ENCODE measurements around the gene ATP6V1B1. TPM values are rescaled to one million over a fixed set of nuclear protein-coding genes. Genes with fewer than 3 reads are reported as not detected.
A peak's percentile ranks its signal among the peaks of the same experiment; 100 is the strongest.

The ATP6V1B1 gene
- total RNA-seq (2014; rRNA removed; shearing (Covaris generic)) = 0.81 TPM in 1 of 2 replicates, not detected in the other

DNA sequence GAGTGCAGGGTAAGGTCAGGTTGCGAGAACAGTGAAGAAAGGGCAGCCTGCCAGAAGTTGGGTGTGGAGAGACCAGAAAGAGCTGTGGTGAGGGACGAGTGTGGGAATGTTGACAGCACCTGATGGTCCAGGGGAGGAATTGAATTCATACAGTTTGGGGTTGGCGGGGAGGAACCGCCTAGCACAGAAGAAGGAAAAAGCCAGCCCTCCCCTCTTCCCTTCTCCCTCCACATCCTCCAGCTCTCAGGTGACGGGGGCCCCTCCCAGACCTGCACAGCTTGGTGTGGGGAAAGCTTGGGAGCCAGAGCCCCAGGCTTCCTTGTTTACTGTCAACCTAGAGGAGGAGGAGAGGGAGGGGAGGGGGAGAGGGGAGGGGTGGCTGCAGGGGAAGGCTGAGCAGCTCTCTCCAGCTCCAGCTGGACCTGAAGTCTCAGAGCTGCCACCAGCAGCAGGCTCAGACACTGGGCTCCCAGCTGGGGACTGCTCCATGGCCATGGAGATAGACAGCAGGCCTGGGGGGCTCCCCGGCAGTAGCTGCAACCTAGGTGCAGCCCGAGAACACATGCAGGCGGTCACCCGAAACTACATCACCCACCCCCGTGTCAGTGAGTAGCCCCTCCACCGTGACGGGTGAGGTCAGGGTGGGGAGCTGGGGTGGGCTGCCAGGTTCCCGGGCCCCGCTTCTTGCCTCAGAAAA is at the start of gene ATP6V1B1:
ATP6V1B1 (plus strand) TSS at position 433 of the 697 bp plus-strand sequence; CDS start at position 488, 55 bp downstream.
- no peak for DNase-seq (ENCODE audit: low read depth)

DNA sequence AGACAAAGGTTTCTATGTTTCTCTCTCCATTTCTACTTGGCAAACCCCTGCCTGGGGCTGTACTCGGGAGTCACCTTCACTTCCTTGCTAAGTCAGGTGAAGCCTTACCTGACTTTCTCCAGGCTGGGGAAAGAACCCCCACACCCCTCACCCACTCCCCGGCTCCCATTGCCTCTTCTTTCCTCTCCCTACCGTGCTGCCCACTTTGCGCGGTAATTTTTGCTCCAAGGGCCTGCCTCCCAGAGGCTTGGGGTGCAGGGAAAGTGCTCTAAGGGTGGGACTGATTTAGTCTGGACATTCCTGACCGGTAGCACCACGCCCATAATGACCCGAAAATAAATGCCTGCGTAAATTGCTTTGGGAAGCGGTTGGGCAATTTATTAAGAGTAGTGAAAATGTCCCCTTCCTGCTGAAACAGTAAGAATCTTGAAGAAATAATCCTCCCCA is 49.1 kb upstream of the ATP6V1B1 start:
- no peak for DNase-seq (ENCODE audit: low read depth)

DNA sequence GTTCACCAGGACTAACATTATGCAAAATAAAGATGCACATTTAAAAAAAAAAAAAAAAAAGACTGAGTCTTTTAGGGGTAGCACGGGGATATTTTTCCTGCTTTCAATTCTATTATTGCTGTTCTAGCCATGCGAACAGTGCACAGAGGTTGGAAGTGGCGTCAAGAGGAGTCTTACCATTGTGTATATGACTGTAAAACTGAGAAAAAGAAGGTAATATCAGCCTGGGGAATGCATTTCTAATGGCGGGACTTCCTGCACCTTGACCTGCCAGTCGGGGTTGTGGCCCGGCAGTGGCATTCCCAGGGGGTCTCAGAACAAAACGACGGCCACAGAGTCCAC is 48.5 kb upstream of the ATP6V1B1 start:
- DNase-seq (ENCODE audit: low read depth) = no peak

DNA sequence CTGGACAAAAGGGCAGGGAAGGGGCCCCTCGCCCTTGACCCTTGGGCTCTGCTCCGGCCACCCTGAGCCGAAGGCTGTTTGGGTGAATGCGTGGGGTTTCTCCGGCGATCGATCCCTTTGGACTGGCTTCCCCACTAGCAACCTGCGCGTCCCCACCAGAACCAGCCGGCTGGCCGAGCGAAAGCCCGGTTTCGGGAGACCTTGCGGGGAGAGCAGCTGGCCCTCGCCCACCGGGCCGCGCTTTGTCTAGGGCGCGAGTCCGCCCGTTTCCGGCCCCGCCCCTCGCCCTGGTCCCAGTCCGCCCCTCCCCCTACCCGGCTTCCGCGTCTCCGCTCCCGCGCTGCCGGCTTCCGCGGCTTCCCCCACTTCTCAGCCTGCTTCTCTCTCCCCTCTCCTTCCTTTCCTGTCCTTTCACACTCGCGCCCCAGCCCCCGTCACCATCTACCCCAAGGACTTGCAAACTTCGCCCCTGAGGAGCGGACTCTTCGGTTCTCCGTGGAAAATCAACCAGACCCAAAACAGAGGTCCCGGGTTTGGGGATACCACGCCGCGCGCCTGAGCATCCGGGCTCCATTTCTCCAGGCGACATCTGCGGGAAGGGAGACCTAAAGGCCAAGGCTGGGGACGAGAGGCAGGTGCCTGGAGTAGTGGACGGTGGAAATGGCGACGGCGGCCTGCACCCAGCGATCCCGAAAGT is 48.0 kb upstream of the ATP6V1B1 start:
- DNase-seq (ENCODE audit: low read depth) = peak; percentile 53

DNA sequence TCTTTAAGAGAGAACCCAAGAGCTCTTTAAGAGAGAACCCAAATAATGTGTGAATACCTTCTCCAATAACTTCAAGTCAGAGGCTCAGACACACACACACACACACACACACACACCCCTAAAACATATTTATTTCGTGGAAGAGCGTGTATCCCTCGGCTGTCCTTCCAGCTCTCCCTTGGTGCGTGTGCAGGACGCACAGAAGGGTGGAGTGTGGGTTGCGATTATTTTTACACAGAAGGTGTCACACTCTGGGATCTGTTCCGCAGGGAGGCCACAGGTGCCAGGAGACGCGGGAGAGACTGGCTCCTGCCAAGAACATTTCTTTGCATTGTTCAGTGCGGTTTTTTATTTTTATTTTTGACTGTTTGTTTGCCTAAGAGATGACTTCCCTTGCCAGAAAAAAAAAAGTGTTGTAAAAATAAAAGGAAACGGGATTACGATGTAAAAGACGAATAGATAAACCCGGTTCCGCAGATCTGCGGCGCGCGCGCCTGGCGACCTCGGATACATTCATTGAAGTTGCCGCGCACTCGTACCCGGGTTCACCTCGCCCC is 47.3 kb upstream of the ATP6V1B1 start:
- no peak for DNase-seq (ENCODE audit: low read depth)

DNA sequence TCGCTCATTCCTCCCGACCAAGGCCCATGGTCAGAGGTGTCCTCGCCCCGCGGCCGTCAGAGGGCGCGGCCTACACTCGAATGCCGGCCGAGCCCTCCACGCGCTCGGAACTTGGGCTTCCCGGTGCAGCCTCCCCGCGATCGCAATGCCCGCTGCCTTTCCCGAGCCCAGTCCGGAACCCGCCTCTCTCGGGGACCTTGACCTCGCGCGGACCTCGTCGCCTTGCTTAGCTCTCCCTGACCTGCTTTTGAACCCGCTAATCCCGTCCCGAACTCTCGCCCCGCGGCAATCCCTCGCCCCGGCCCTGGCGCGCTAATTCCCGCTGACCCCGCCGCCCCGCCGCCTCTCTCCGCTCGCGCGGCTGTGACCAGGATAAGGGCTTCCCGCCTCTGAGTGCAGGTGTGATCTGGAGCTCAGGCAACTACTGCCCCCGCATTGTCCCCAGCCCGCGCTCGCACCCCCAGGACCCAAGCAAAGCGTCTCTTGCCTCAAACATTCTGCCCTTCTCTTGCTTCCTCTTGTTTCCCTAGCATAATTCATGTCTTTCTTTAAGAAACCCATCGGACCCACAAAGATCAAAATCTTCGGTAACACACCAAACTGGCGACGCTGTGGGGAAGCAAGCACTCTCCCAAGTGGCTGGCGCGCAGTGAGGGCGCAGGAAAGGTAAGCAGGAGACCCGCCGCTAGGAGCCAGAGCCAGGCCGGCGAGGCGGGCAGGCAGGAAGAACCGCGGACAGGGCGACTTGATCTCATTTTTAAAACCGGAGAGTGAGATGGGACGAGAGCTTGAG is 46.6 kb upstream of the ATP6V1B1 start:
- DNase-seq (ENCODE audit: low read depth) = no peak

DNA sequence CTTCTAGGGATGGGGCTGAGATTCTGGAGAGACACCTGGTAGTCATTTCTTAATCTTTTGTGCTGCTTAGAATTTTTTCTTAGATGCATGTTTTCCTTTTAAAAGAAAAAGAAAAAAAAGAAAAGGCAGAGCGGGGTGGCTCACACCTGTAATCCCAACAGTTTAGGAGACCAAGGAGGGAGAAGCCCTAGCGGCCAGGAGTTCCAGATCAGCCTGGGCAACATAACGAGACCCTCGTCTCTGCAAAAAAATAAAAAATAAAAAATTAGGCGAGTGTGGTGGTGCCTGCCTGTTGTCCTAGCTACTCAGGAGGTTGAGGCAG is 46.0 kb upstream of the ATP6V1B1 start:
- no peak for DNase-seq (ENCODE audit: low read depth)

DNA sequence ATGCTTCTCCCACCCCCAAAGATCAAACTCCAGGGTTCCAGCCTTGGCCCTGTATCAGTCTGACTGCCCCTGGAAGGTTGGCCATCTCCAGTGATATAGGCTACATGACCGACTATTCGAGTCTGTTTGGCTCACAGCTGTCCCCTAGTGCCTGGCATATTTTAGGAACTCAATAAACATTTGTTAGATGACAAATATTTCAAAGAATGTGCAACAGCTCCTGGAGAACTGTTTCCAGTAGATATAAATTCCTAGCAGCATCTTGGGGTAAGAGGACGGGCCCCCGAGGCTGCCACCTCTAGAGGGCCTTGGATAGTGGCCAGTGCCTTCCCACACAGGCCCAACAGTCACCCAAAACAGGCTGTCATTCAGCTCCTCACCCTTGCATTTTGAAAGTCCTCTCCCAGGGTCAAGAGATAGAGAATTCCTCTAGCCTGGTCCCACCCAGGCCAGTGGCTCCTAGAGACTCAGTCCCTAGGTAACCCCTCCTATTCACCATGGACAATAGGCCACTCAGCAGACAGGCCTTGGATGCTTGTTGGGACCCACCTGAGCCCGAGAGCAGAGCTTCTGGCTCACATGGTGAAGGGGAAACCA is 45.1 kb upstream of the ATP6V1B1 start:
- DNase-seq (ENCODE audit: low read depth) = peak; percentile 63

DNA sequence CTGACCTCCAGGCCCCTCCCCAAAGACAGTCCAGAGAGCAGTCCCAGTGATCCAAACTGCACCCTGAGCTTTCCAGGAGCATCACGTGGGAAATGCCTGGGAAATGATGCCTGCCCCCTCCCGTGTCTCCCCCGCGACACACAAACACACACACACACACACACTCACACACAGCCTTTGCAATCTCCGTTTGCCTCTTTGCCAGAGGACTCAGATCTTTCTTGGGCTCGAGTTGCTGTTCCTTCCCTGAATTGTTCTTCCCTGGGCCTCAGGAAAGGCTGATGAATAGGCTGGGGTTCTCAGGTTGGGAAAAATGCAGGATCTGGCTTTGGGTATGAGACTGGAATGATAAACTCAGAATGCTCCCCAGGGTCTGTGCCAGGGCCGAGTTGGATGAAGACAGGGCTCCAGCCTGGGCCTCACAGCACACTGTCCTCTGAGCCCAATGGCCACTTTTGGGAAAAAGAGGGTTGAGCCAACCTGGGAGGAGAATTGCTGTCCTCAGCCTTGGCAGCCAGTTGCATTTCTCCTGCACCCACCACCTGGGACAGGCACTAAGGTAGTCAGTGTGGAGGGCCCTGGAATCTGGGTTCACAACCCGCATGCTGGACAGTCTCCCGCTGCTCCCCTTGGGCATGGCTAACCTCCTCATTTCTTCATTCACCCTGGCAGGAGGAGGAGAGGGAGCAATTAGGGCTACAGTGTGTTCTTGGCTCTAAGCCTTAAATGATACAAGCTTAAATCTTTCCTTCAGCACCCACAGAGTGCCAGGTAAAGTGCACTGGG is 43.9 kb upstream of the ATP6V1B1 start:
- DNase-seq (ENCODE audit: low read depth) = no peak

DNA sequence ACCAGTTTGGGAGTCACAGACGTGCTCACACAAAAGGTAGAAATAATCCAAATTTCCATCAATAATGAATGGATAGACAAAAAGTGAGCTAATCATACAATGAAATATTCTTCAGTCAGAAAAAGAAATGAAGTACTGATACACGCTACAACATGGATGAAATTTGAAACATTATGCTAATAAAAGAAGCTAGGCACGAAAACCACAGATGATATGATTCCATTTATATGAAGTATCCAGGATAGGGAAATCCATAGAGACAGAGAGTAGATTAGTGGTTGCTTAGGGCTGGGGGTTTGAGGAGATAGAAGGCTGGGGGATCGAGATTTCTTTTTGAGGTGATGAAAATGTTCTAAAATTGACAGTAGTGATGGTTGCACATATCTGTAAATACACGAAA is 43.0 kb upstream of the ATP6V1B1 start:
- DNase-seq (ENCODE audit: low read depth) = no peak

DNA sequence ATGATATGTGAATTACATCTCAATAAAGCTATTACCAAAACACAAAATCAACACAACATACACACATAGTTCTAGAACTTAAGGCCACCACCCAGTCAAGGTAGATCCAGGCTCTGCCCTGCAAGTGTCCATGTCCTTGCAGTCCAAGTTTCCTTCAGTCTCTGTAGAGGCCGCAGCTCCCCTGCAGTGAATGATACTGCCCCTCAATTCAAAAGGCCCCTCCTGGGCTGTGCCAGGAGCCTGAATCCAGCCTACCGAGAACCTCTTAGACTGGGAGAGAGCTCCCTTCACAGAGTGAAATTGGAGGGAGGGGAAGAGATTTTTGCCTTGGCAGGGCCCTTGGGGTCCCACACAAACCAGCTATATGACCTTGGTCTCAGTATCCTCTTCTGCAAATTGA is 42.5 kb upstream of the ATP6V1B1 start:
- no peak for DNase-seq (ENCODE audit: low read depth)

DNA sequence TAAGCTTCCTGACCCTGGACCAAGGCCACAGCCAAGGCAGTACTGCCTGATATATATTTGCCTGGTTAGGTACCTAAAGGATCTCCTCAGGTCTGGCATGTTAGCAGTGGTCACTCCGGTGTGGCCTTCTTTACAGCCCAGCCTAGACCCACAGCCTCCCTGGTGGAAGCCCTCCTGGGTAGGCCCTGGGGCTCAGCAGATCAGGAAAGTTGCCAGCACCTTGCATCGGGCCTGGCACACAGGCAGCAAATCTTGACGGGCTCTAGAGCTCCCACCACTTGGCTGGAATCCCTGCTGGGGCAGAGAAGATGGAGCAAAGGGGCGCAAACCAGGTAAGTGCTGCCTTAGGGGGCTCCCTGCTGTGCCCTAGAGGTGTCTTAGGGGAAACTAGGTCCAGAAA is 40.9 kb upstream of the ATP6V1B1 start:
- no peak for DNase-seq (ENCODE audit: low read depth)

DNA sequence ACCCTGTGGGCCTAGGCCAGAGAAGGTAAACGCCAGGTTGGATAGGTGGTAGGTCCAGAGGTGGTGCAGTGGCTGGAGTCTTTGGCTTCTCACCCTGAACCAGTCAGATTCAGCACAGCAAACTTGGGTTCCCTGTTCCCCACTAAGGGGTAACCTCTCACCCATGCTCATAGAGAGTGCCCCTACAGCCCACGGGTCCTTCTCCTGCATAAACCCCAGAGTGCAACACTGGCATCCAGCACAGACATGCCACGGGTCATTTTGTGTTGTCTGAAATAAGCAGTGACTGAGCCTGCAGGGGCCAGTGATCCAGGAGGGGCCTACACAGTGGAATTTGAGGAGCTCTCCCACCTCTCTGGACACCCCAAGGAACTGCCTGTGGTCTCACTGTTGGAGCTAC is 40.5 kb upstream of the ATP6V1B1 start:
- DNase-seq (ENCODE audit: low read depth) = no peak

DNA sequence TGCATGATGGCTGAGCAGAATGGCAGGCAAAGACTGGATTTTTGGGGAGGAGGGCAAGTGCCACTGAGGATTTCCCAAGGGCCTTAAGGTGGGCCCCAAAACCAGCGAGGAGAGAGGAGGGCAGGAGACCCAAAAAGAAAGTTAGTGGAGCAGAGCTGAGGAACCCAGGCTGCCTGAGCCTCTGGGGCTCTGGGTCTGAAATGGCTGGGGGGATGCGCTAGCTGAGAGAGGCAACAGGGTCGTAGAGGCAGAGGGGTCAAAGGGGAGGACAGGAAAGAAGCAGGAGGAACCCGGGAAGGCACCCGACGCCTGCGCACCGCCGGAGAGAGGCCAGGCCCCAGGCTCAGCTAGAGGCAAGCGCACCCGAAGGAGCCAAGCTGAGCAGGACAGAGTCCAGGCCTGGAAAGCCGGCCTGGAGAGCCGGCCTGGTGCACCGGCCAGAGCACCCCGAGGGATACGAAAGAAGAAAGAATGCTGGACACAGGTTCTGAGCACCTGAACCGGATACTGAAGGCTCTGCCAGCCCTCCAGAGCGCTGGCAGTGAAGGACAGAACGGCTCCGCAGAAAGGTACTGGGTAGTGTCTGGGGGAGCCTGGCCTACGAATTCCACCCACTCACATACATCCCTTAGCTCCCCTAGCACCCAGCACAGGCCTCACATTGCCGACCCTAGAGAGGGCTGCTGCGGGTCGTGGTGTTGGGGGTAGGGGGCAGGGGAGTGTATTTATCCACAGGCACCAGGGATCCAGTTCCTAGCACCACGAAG is 39.5 kb upstream of the ATP6V1B1 start:
- no peak for DNase-seq (ENCODE audit: low read depth)

DNA sequence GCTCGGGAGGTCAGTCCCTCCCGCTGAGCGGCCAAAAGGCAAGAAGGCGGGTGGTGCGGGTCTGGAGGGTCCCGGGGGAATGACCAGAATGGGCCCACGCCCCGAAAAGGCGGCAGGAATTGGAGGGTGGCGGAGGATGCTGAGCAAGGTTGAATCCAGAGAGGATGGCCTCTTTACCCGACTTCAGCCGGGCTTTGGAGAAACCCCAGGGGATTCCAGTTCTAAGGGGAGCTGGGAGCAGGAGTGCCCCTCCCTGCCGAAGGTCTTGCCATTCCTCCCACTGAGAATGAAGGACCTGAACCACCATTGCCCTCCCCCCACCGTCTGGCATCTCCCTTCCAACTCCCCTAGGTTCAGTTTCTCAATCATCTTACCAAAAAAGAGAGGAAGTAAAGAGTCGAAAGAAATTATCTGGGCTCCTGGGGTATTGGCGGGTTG is 38.9 kb upstream of the ATP6V1B1 start:
- DNase-seq (ENCODE audit: low read depth) = no peak

DNA sequence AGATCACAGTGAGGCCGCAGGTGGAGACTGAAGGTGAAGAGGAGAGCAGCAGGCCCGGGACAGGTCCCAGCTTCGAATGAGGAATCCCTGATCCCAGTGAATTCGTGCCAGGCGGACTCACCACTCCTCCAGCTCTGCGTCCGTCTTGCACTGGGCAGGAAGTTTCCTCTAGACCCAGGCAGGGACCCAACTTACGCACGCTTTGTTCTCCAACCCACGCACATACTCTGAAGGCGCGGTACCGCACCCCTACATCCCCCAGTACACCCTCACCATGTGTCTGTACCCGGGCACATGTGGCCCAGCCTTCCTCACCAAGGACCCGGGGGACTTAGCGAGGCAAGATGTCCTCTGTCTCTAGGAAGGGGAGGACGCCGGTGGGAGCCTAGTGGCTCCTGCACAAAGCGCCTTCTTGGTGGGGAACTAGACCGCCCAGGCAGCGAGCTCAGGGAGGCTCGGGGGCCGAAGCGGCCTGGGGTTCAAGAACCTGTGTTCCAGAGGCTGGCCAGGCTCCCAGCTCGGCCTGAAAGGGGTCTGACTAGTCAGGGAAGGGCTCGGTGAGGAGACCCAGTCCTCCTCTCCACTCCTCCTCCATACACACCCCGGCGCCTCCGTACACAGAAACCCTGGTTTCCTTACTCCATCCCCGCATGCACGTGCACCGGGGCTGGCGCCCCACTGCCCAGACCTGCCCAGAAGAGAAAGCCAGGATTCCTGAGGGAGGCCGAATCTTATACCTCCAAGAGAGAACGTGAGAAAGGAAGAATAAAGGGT is 38.3 kb upstream of the ATP6V1B1 start:
- no peak for DNase-seq (ENCODE audit: low read depth)

DNA sequence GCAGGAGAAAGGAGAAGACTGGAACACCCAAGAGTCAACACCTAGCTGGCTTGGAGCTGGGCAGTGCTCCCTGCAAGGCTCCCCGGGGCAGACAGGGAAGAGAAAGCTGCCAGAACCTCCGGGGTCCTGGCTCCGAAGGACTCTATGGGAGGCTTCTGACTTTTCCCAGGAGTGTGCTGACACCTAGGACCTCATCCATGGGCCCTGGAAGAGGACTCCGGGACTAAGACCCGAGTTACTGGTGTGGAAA is 37.8 kb upstream of the ATP6V1B1 start:
- no peak for DNase-seq (ENCODE audit: low read depth)

DNA sequence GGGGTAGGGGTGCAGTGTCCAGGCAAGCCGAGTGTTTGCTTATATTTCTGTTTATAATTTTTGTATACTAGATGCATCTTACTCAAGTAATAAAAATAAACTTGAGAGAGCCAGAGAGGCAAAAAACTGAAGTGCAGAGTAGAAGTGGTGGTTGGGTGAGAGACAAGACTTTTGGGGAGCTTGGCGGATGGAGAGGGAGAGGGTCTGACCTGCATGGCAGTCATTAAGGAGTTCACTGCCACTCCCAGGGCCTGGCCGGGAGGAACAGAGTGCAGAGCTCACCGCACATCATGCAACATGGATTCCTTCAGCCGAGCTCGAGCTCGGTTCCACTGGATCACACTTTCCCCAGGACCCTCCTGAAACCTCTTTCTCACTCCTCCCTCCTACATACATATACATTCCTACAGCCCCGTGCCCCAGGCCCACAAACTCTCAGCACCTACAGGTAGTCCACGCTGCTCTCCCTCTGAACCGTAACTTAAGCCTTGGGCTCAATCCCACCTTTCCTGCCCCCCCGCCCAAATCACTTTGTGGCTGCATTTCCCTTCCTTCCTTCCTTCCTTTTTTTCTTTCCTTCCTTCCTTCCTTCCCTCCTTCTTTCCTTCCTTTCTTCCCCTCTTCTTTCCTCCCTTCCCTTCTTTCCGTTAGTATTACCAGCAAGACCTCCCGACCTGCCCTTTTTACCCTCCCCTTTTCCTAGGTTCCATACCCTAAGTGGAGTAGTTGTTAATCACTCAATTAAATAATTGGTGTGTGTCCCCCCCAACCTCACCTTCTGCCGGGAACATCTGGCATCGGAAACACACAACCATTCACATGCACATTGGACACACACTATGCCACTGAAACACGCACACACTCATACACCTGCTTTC is 37.1 kb upstream of the ATP6V1B1 start:
- no peak for DNase-seq (ENCODE audit: low read depth)
